ENCODE data around the gene DDIAS.
"Not testable (repeated sequence)": the region's sequence is repeated elsewhere in the genome, so short reads cannot be mapped to it uniquely, and the experiment has no call there.

The DDIAS gene

DNA sequence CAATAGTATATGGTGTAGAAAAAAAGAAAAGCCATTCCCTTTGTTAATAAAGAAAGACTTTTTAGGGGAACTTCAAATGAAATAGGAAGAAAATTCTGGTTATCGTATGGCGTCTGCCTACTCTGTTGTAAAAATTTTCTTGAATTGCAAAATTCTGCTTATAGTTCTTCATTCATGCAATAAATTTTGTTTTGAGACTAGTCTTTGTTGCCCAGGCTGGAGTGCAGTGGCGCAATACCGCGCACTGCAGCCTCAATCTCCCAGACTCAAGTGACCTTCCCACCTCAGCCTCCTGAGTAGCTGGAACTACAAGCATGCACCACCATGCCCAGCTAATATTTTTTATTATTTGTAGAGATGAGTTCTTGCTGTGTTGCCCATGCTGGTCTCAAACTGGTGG, 5.8 kb downstream of the DDIAS start:
- Histone ChIP-seq H2AFZ (ENCODE audit: low read length) (no peak overlapping the region), H3K79me2 (ENCODE audit: insufficient read depth, low read length) (no peaks in the 10 kb centered on the region)

DNA sequence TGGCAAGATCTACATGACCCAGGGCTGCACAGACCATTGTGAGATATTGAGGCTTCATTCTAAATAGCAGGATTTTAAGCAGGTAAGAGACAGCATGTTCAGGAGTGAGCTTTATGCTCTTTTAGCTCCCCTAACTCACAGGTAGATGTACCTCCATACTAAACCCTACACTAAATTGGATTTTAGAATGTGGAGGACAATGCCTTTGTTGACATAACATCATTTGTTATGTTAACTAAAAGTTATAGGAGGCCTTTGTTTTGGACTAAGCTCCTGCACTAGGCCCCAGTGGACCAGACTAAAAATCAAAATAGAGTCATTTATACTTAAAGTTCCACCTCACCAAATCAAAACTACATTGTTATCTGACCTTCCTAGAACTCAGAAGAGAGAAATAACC, 6.8 kb downstream of the DDIAS start:
- Histone ChIP-seq H3K9ac (ENCODE audit: low read depth, low read length, poor library complexity, severe bottlenecking) (no peak overlapping the region), H4K20me1 (ENCODE audit: insufficient read depth, low read length, poor library complexity, severe bottlenecking) (no peaks in the 10 kb centered on the region), H3K4me2 (ENCODE audit: low read depth, low read length, poor library complexity, severe bottlenecking) (no peak overlapping the region), H3K4me3 (ENCODE audit: low read length, poor library complexity, severe bottlenecking) (no peak overlapping the region), H3K9me3 (ENCODE audit: insufficient read depth, low read depth, low read length) (peaks cover 10% of the 10 kb centered on the region; the same call in 1 of the 2 replicates), H3F3A (ENCODE audit: low read depth) (no peaks in the 10 kb centered on the region), H3K4me1 (ENCODE audit: insufficient read depth, low read length, poor library complexity, severe bottlenecking) (no peaks in the 10 kb centered on the region), H3K27me3 (ENCODE audit: insufficient read depth, low read length, poor library complexity, severe bottlenecking) (no peaks in the 10 kb centered on the region), H3K36me3 (ENCODE audit: insufficient read depth, low read length) (no peaks in the 10 kb centered on the region), H3K79me2 (ENCODE audit: insufficient read depth, low read length) (no peaks in the 10 kb centered on the region), H3K9me2 (replicated peaks; ENCODE audit: low read depth, low read length) (no peaks in the 10 kb centered on the region), H2AFZ (ENCODE audit: low read length) (no peak overlapping the region; the same call in 1 of the 2 replicates)
- TF ChIP-seq, protein P1, sequence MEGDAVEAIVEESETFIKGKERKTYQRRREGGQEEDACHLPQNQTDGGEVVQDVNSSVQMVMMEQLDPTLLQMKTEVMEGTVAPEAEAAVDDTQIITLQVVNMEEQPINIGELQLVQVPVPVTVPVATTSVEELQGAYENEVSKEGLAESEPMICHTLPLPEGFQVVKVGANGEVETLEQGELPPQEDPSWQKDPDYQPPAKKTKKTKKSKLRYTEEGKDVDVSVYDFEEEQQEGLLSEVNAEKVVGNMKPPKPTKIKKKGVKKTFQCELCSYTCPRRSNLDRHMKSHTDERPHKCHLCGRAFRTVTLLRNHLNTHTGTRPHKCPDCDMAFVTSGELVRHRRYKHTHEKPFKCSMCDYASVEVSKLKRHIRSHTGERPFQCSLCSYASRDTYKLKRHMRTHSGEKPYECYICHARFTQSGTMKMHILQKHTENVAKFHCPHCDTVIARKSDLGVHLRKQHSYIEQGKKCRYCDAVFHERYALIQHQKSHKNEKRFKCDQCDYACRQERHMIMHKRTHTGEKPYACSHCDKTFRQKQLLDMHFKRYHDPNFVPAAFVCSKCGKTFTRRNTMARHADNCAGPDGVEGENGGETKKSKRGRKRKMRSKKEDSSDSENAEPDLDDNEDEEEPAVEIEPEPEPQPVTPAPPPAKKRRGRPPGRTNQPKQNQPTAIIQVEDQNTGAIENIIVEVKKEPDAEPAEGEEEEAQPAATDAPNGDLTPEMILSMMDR (conservative IDR thresholded peaks at IDR 0.05; ENCODE audit: low read length), result no peak
- no peak for TF ChIP-seq EZH2phosphoT487 (IDR thresholded peaks at IDR 0.05; ENCODE audit: borderline replicate concordance)

More for the DNA sequence above, 5.8 kb downstream of the DDIAS start:
- Histone ChIP-seq H3K4me2 (ENCODE audit: low read depth, low read length, poor library complexity, severe bottlenecking) (no peak overlapping the region), H3K9ac (ENCODE audit: low read depth, low read length, poor library complexity, severe bottlenecking) (no peak overlapping the region), H3K27me3 (ENCODE audit: insufficient read depth, low read length, poor library complexity, severe bottlenecking) (no peaks in the 10 kb centered on the region), H3F3A (ENCODE audit: low read depth) (no peaks in the 10 kb centered on the region), H4K20me1 (ENCODE audit: insufficient read depth, low read length, poor library complexity, severe bottlenecking) (no peaks in the 10 kb centered on the region), H3K36me3 (ENCODE audit: insufficient read depth, low read length) (no peaks in the 10 kb centered on the region), H3K4me1 (ENCODE audit: insufficient read depth, low read length, poor library complexity, severe bottlenecking) (no peaks in the 10 kb centered on the region), H3K9me2 (replicated peaks; ENCODE audit: low read depth, low read length) (no peaks in the 10 kb centered on the region), H3K4me3 (ENCODE audit: low read length, poor library complexity, severe bottlenecking) (no peak overlapping the region), H3K9me3 (ENCODE audit: insufficient read depth, low read depth, low read length) (peaks cover 10% of the 10 kb centered on the region; the same call in 1 of the 2 replicates)
- no peak for TF ChIP-seq EZH2phosphoT487 (IDR thresholded peaks at IDR 0.05; ENCODE audit: borderline replicate concordance)
- TF ChIP-seq, protein P1 (conservative IDR thresholded peaks at IDR 0.05; ENCODE audit: low read length), result no peak

DNA sequence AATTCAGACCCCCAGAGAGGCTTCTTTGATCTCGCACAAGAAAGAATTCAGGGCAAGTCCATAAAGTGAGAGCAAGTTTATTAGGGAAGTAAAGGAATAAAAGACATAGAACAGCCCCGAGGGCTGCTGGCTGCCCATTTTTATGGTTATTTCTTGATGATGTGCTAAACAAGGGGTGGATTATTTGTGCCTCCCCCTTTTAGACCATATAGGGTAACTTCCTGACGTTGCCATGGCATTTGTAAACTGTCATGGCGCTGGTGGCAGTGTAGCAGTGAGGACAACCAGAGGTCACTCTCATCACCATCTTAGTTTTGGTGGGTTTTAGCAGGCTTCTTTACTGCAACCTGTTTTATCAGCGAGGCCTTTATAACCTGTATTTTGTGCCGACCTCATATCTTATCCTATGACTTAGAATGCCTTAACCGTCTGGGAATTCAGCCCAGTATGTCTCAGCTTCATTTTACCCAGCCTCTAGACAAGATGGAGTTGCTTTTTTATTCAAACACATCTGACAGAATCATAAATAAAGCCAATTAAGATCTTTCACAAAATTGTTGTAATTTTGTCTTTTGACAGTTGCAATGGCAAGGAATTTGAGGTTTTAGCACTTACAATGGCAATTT, 7.6 kb downstream of the DDIAS start:
- no peaks in the 10 kb centered on the region for H3K9me2 ChIP-seq (replicated peaks; ENCODE audit: low read depth, low read length)
- no peaks in the 10 kb centered on the region for H3F3A ChIP-seq (ENCODE audit: low read depth)
- no peaks in the 10 kb centered on the region for H4K20me1 ChIP-seq (ENCODE audit: insufficient read depth, low read length, poor library complexity, severe bottlenecking)
- no peaks in the 10 kb centered on the region for H3K4me1 ChIP-seq (ENCODE audit: insufficient read depth, low read length, poor library complexity, severe bottlenecking)
- H3K36me3 ChIP-seq (ENCODE audit: insufficient read depth, low read length), result no peaks in the 10 kb centered on the region
- no peaks in the 10 kb centered on the region for H3K79me2 ChIP-seq (ENCODE audit: insufficient read depth, low read length)
- no peak overlapping the region for H3K4me3 ChIP-seq (ENCODE audit: low read length, poor library complexity, severe bottlenecking)
- no peak overlapping the region for H2AFZ ChIP-seq (ENCODE audit: low read length)
- no peak overlapping the region for H3K9ac ChIP-seq (ENCODE audit: low read depth, low read length, poor library complexity, severe bottlenecking)
- TF ChIP-seq EZH2phosphoT487 (IDR thresholded peaks at IDR 0.05; ENCODE audit: borderline replicate concordance), result no peak
- TF ChIP-seq, protein P1 (conservative IDR thresholded peaks at IDR 0.05; ENCODE audit: low read length), result no peak
- H3K27me3 ChIP-seq (ENCODE audit: insufficient read depth, low read length, poor library complexity, severe bottlenecking), result no peaks in the 10 kb centered on the region
- H3K9me3 ChIP-seq (ENCODE audit: insufficient read depth, low read depth, low read length), result peaks cover 10% of the 10 kb centered on the region; the same call in 1 of the 2 replicates
- no peak overlapping the region for H3K4me2 ChIP-seq (ENCODE audit: low read depth, low read length, poor library complexity, severe bottlenecking)

DNA sequence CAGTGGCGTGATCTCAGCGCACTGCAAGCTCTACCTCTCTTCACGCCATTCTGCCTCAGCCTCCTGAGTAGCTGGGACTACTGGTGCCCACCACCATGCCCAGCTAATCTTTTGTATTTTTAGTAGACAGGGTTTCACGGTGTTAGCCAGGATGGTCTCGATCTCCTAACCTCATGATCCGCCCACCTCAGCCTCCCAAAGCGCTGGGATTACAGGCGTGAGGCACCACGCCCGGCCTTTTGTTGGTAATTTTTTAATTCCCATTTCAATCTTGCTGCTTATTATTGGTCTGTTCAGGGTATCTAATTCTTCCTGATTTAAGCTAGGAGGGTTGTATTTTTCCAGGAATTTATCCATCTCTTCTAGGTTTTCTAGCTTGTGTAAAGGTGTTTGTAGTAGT, 18.2 kb downstream of the DDIAS start:
- not testable (repeated sequence) for H3K4me2 ChIP-seq (ENCODE audit: low read depth, low read length, poor library complexity, severe bottlenecking)

DNA sequence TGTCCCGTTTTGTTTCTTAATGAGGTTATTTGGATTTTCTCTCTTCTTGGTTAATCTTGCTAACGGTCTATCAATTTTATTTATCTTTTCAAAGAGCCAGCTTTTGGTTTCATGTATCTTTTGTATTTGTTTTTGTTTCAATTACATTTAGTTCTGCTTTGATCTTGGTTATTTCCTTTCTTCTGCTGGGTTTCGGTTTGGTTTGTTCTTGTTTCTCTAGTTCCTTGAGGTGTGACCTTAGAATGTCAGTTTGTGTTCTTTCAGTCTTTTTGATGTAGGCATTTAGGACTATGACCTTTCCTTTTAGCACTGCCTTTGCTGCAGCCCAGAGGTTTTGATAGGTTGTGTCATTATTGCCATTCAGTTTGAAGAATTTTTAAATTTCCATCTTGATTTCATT, 18.7 kb downstream of the DDIAS start:
- H3K79me2 ChIP-seq (ENCODE audit: insufficient read depth, low read length); H3K9ac ChIP-seq (ENCODE audit: low read depth, low read length, poor library complexity, severe bottlenecking); H3K9me2 ChIP-seq (replicated peaks; ENCODE audit: low read depth, low read length); H3K4me1 ChIP-seq (ENCODE audit: insufficient read depth, low read length, poor library complexity, severe bottlenecking); H3K4me3 ChIP-seq (ENCODE audit: low read length, poor library complexity, severe bottlenecking); H3F3A ChIP-seq (ENCODE audit: low read depth); H3K4me2 ChIP-seq (ENCODE audit: low read depth, low read length, poor library complexity, severe bottlenecking); H3K9me3 ChIP-seq (ENCODE audit: insufficient read depth, low read depth, low read length); H3K36me3 ChIP-seq (ENCODE audit: insufficient read depth, low read length); H2AFZ ChIP-seq (ENCODE audit: low read length); H4K20me1 ChIP-seq (ENCODE audit: insufficient read depth, low read length, poor library complexity, severe bottlenecking); H3K27me3 ChIP-seq (ENCODE audit: insufficient read depth, low read length, poor library complexity, severe bottlenecking): not testable (repeated sequence)

More for the DNA sequence above, 18.2 kb downstream of the DDIAS start:
- not testable (repeated sequence) for H3K9me2 ChIP-seq (replicated peaks; ENCODE audit: low read depth, low read length); H3K79me2 ChIP-seq (ENCODE audit: insufficient read depth, low read length); H3K9me3 ChIP-seq (ENCODE audit: insufficient read depth, low read depth, low read length); H2AFZ ChIP-seq (ENCODE audit: low read length); H4K20me1 ChIP-seq (ENCODE audit: insufficient read depth, low read length, poor library complexity, severe bottlenecking); H3K36me3 ChIP-seq (ENCODE audit: insufficient read depth, low read length); H3K4me1 ChIP-seq (ENCODE audit: insufficient read depth, low read length, poor library complexity, severe bottlenecking); H3K27me3 ChIP-seq (ENCODE audit: insufficient read depth, low read length, poor library complexity, severe bottlenecking); H3F3A ChIP-seq (ENCODE audit: low read depth); H3K9ac ChIP-seq (ENCODE audit: low read depth, low read length, poor library complexity, severe bottlenecking); H3K4me3 ChIP-seq (ENCODE audit: low read length, poor library complexity, severe bottlenecking)
